Measurements from ENCODE around the gene TECPR1.

The TECPR1 gene

GRCh38 chr7:98254516-98254915 is 2.5 kb upstream of the TECPR1 start:
- no peak for TF ChIP-seq CTCF (IDR thresholded peaks at IDR 0.05; ENCODE audit: insufficient read depth, missing control alignments)
- FAIRE-seq (no peak), DNase-seq (ENCODE audit: insufficient read length, low spot score) (no peak)

GRCh38 chr7:98252425-98253054 is 508 bp upstream of the TECPR1 start:
- no peak for TF ChIP-seq CTCF (IDR thresholded peaks at IDR 0.05; ENCODE audit: insufficient read depth, missing control alignments)
- no peak for FAIRE-seq
- DNase-seq (ENCODE audit: insufficient read length, low spot score), result no peak

- DNase-seq (ENCODE audit: insufficient read length, low spot score), result no peak
- no peak for FAIRE-seq
- no peak for TF ChIP-seq CTCF (IDR thresholded peaks at IDR 0.05; ENCODE audit: insufficient read depth, missing control alignments)
Observed at GRCh38 chr7:98251231-98251600, 816 bp downstream of the TECPR1 start.

GRCh38 chr7:98250789-98251188 is 1.2 kb downstream of the TECPR1 start:
- no peak for DNase-seq (ENCODE audit: insufficient read length, low spot score)
- no peak for TF ChIP-seq CTCF (IDR thresholded peaks at IDR 0.05; ENCODE audit: insufficient read depth, missing control alignments)
- no peak for FAIRE-seq

GRCh38 chr7:98249106-98249505 is 2.9 kb downstream of the TECPR1 start:
- no peak for DNase-seq (ENCODE audit: insufficient read length, low spot score)
- no peak for TF ChIP-seq CTCF (IDR thresholded peaks at IDR 0.05; ENCODE audit: insufficient read depth, missing control alignments)
- no peak for FAIRE-seq

- no peak for FAIRE-seq
- TF ChIP-seq CTCF (IDR thresholded peaks at IDR 0.05; ENCODE audit: insufficient read depth, missing control alignments), result no peak
- DNase-seq (ENCODE audit: insufficient read length, low spot score), result no peak
Observed at GRCh38 chr7:98248156-98248555, 3.9 kb downstream of the TECPR1 start.

- no peak for TF ChIP-seq CTCF (IDR thresholded peaks at IDR 0.05; ENCODE audit: insufficient read depth, missing control alignments)
- FAIRE-seq, result no peak
Observed at GRCh38 chr7:98244871-98245270, 7.2 kb downstream of the TECPR1 start.

More at GRCh38 chr7:98244871-98245270, 7.2 kb downstream of the TECPR1 start:
- DNase-seq (ENCODE audit: insufficient read length, low spot score), result no peak

Data from D721Med (cell line).